DMS153 (cell line): Measurements from ENCODE around the gene XIAP.
"Not testable (repeated sequence)": the region's sequence is repeated elsewhere in the genome, so short reads cannot be mapped to it uniquely, and the experiment has no call there.

Experiments
- DNase-seq: peaks from one replicate; lab custom pipeline; 2025; lab: John Stamatoyannopoulos, UW

XIAP gene

DNA sequence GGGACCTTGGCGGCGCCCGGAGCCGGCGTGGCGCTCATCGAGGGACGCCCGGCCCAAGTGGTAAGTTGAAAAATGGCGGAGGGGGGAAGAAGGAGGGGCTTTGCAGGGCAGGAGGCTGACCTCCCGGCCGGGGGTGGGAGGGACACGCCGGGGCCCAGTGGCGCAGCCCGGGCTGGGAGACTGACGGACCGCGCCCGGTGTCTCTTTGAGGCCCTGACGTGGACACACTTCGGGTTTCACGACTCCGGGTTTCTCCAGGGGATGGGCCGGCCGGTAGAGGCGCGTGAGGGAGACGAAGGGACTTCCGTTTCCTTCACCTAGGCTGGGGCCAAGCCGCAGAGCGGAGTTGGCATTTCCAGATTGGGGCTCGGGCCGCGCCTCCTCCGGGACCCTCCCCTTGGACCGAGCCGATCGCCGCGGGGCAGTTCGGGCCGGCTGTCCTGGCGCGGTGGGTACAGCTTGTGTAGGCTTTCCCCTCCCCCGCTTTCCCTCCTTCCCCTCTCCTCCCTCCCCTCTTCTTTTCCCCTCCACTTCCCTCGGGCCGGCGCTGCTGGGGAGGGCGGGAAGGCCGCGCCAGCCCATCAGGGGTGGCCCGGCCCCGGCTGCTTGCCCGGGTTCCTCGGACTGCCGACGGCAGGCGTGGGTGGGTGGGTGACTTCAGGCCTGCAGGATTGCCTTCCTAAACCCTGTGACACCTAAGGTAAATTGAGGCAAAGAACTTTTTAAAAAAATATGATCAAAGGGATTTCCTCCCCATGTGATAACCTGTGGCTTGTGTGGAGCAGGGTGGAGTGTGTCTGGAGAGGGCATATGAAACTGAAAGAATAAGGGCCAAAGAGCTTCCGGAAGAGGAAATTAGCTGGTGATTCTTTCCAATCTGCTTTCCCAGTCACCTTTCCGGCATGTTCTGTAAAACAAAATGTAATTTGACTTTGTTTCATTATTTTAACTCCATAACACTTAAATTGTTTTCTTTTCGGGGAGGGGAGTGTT lies at the start of gene XIAP:
Gene XIAP (plus strand): TSS at position 208 of the 993 bp plus-strand sequence. CDS start 25,610 bp downstream, outside the sequence.
- peak; percentile 84 for DNase-seq

DNA sequence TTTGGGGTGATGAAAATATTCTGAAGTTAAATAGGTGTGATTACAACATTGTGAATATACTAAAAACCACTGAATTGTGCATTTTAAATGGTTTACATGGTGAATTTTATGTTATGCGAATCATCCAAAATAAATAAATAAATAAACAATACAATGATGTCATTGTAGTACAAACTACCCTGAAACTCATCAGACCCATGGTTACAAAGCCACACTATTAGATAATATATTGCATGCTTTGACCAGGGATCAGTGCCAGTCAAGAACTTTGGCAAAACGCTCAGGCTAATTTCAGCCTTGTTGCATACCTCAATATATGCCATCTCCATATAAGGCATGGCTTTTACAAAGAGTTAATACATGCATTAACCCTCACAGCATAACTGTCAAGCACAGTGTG lies 45.5 kb upstream of the XIAP start:
- DNase-seq, result no peak

DNA sequence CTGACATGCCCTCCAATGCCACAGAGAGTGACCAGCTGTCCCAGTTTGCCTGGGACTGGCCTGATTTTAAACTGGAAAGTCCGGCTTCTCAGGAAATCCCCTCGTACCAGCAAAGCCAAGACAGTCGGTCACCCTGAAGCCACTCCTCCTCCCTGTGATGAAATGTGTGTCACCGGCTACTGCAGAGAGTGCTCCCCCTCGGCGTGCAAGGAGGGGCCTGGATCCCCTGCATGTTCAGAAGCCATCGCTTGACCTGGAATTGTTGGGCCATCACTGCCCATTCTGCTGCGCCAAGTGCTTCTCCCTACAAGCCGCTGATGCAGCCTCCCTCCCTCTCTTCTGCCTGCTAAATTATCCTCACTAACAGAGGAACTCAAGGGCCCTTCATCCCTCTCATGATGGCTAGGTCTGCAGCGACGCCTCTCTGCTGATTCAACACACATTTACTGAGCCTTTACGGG lies 44.9 kb upstream of the XIAP start:
- DNase-seq, result peak; percentile 59

DNA sequence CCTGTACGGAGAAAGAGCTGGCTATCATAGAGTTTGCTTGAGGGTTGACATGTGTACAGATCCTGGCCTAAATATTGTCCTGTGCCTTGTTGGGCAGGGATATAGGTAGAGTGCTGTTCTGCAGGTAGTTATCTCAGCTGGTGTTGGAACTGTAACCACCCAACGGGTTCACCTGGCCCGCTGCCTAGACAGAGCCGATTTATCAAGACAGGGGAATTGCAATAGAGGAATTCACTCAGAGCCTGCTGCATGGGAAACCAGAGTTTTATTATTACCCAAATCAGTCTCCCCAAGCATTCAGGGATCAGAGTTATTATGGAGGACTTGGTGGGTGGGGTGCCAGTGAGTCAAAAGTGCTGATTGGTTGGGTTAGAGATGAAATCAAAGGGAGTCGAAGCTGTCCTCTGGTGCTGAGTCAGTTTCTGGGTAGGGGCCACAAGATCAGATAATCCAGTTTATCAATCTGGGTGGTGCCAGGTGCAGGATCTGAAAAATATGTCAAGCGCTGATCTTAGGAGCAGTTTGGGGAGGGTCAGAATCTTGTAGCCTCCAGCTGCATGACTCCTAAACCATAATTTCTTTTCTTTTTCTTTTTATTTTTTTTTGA lies 42.5 kb upstream of the XIAP start:
- DNase-seq, result no peak

DNA sequence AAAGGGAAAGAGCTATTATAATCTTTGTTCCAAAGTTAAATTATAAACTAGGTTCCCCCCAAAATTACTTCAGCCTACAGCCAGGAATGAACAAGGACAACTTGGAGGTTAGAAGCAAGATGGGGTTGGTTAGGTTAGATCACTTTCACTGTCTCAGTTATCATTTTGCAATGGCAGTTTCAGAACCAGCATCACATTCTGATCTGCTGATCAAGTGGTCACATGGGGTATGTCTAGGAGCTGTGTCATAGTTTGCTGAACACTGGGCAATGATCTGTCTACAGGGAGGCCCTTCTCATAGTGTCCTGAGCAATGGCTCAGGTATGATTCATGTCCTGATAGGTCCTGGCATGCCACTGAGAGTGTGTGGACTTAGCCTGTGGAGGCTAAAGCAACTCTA lies 41.6 kb upstream of the XIAP start:
- no peak for DNase-seq

DNA sequence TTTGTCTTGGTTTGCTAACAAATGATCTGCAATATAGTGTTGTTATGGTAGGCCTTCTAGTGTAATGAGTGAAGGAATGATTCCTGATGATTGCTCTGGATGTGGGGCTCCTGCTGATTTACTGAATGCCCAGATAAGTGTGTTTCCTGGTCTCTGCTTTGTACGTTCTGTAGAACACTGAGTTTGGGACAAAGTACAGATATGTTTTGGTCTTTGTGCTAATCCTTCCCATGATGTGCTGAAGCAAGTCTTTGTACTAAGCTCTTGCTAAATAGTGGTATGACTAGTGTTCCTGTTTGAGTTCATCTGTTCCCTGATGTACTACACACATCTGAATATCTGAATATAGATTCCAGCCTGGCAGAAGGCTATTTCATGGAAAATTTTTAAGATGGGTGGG lies 36.9 kb upstream of the XIAP start:
- DNase-seq, result no peak

DNA sequence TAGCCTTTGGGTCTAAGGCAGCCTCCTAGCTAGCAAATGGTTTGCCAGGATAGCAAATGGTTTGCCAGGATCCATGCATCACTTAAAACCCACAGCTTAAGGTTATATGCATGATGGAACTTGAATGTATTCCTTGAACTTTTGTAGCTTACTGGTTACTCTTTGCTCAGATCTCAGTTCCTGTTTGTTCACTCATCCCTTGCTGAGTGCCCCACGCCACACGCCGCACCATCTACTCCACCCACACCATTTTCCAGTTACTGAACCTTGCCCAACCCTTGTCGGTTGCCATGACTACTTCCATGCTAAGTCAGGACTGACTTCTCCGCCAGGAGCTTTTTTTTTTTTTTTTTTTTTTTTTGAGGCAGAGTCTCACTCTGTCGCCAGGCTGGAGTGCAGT lies 29.5 kb upstream of the XIAP start:
- DNase-seq, result no peak

DNA sequence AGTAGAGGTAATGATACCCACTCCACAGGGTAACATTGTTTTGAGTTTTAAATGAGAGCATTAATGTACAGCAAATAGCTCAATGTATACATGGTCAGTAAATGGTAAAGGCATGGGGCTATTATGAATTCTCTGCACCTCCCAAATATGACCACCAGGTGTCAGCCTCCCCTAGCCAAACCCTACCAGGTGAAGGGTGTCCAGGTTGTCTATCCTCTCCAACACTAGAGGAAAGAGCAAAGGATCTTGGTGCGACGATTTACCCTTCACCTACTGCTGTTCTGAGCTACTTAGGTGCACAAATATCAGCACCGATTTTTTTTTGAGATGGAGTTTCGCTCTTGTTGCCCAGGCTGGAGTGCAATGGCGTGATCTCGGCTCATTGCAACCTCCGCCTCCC lies 26.5 kb upstream of the XIAP start:
- DNase-seq, result peak; percentile 60

DNA sequence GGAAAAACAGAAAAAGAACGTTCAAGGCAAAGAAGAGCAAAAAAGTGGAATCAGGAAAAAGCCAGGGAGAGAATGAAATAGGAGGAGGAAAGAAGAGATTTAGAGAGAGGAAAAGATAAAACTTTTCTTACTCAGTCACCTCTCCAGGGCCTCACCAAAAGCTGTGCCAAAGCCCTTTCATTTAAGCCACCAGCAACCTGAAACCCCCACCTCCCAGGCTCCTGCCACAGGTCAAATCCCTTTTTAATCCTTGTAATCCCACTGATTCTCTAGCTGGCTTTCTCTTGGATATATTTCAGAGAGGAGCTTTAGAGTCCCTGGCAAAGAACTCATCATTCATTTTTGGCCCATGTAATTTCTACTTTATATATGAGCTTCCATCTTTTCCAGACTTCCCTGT lies 25.7 kb upstream of the XIAP start:
- no peak for DNase-seq

DNA sequence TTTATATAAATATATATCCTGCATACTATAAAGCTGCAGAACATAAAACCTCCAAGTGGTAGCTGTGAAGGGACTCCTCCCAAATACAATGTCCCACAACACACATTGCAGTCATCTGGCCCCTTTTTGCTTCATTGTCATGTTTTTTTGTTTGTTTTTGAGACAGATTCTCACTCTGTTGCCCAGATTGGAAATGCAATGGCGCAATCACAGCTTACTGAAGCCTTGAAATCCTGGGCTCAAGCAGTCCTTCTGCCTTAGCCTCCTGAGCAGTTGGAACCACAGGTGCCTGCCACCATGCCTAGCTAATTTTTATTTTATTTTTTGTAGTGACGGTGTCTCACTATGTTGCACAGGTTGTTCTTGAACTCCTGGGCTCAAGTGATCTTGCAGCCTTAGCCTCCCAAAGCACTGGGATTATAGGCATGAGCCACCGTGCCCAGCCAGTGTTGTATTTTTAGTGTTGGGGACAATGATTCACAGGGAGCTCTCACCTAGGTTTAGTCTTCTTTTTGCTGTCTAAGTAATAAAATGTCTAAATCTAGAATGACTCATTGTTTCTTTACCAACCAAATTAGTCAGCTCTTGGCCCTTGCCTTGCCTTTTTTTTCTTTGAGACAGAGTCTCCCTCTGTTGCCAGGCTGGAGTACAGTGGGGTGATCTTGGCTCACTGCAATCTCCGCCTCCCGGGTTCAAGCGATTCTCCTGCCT lies 24.0 kb upstream of the XIAP start:
- DNase-seq, result no peak

DNA sequence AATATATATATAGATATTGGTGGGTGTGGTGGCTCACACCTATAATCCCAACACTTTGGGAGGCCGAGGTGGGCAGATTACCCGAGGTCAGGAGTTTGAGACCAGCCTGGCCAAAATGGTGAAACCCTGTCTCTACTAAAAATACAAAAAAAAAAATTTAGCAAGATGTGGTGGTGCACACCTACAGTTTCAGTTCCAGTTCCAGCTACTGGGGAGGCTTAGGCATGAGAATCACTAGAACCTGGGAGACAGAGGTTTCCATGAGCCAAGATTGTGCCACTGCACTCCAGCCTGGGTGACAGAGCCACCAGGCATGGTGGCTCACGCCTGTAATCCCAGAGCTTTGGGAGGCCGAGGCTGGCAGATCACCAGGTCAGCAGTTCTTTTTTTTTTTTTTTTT lies 14.7 kb upstream of the XIAP start:
- DNase-seq, result not testable (repeated sequence)

DNA sequence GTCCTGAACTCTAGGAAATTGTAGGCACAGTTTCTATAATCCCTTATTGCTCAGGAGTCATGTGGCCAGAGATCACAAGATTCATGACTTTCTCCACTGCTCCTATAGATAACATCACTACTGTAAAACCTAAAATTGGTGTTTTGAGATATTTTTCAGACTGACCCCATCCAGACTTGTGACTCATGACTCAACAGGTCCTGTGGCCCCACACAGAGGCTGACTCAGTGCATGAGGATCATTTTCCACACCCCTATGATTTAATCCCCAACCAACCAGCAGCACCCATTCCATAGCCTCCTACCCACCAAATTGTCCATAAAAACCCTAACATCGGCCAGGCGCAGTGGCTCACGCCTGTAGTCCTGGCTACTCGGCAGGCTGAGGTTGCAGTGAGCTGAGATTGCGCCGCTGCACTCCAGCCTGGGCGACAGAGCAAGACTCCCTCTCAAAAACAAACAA lies 13.2 kb upstream of the XIAP start:
- no peak for DNase-seq

DNA sequence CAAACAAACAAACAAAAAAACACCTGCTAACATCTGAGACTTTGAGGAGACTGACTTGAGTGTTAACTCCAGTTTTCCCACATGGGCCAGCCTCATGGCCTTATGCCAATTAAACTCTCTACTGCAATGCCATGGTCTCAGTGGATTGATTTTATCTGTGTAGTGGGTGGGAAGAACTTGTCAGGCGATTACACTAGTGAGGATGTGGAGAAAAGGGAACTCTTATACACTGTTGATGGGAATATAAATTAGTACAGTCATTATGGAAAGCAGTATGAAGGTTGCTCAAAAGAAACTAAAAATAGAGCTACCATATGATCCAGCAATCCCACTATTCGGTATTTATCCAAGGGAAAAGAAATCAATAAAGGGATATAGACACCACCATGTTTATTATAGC lies 12.8 kb upstream of the XIAP start:
- DNase-seq, result no peak

DNA sequence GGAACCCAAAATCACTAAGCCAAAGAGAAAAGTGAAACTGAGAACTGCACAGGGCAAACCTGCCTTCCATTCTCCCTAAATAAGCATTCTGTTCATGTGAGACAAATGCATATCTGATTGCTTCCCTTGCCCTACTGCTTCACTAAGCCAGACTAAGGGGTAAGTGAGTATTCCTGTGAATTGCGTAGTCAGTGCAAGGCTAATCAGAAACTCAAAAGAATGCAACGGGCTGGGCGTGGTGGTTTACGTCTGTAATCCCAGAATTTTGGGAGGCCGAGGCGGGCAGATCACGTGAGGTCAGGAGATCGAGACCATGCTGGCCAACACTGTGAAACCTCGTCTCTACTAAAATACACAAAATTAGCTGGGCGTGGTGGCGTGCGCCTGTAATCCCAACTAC lies 10.8 kb upstream of the XIAP start:
- no peak for DNase-seq

DNA sequence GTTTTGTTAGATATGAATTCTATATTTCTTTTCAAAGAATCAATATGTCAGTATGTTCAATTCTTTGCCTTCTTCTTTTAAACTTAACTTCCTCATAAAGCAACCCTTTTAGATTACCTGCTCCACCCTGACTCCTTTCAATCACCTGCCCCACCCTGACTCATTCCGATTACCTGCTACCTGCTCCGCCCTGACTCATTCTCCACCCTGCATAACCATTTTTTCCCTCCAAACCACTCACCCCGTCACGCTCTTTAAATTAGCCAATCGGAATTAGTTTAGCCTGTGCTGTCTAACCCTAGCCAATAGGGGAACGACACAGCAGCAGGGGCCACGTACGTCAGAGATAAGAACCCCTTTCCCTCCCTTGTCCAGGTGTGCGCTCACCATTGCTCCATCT lies 9.9 kb upstream of the XIAP start:
- DNase-seq, result not testable (repeated sequence)

DNA sequence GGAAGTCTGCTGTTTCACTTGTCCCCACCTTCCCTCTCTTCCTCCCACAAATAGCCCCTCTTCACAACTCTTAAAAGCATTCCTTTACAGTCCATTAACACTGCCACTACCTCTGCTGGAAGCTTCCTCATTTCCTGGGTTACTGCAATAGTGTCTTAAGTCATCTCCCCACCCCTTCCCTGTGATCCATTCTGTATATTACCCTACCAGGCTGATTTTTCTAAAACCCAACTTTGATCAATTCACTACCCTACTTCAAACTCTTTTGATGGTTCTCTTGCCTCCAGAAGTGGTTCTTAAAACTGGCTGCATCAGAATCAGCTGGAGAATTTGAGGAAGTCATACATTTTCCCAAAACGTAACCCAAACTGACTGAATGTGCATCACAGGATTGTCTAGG lies 8.8 kb upstream of the XIAP start:
- no peak for DNase-seq

DNA sequence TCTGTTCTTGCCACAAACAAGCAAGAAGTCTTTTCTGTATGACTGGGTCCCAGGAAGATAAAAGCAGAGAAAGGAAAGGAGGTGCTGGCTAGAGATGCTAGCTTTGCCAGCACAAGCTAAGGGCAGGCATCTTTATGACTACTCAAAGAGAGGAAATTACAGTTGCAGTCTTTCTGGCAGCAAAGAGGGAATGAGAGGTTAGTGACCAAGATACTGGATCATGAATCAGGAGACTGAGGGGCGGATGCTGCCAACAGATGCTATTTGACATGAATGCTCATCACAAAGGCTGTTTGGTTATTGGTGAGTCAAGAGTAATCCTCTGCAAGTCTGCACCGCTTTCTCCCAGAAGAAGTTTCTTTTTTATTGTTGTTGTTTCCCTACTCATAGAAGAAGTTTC lies 5.5 kb upstream of the XIAP start:
- no peak for DNase-seq

DNA sequence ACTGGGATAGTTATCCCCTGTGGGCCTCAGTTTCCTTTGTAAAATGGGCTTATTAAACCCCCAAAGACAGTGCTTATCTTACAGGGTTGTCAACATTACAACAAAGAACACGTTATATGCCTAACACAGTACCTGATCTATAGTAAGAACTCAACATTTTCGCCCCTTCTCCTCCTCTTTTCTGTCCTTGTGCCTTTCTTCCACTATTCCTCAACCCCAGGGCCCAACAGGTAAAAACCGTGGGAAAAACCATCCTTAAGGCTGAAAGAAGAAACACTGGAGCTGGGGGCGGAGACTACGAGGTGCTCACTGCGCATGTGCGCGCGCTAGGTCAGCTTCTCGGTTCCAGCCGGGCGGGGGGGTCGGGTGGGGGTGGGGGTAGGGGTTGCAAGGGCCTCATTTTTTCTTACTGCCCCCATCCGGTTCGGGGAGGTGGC lies 426 bp upstream of the XIAP start:
- DNase-seq, result peak; percentile 84

DNA sequence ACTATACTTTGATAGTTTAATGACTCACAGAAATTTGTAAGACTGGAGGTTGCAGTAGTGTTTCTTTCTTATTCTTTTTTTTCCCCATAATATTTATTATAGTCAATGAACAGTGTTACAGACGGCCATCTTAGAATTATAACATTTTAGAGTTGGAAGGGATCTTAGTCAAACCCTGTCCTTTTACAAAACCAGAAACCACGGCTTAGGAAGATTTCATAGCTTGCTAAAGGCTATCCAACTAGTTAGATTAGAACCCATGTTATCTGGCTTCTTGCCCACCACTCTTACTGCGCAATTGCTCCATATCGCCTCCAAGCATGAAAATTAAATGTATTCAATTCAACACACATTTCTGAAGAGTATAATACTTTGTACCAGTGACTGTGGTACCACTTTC lies 1.1 kb downstream of the XIAP start:
- no peak for DNase-seq

DNA sequence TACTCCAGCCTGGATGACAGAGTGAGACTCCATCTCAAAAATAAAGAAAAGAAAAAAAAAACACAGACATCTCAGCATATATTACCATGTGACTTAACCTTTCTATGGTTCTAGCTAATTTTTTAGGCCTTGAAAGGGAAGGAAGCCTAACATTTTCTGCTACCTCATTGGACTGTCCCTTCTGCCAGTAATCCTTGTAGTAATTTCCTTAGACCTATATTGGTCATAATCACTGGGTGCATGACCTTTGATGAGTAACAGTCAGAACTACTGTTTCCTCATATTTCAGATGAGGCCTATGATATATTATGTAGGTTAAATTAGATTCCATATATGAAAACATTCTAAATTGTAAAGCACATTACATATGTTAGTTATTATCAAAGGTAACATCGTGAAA lies 9.6 kb downstream of the XIAP start:
- DNase-seq, result no peak

DNA sequence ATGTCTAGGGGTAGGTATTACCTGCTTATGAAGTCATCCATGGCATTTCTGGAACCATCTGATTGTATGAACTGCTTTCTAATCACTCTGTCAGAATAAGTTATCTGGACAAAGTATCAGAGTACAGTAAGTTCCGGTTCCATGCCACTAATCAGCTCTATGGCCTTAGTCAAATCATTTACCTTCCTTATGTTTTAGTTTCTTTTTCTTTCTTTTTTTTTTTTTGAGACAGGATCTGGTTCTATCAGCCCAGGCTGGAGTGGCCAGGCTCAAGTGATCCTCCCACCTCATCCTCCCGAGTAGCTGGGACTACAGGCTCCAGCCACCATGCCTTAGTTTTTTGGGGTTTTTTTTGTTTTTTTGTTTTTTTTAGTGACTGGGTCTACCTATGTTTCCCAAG lies 11.5 kb downstream of the XIAP start:
- no peak for DNase-seq

DNA sequence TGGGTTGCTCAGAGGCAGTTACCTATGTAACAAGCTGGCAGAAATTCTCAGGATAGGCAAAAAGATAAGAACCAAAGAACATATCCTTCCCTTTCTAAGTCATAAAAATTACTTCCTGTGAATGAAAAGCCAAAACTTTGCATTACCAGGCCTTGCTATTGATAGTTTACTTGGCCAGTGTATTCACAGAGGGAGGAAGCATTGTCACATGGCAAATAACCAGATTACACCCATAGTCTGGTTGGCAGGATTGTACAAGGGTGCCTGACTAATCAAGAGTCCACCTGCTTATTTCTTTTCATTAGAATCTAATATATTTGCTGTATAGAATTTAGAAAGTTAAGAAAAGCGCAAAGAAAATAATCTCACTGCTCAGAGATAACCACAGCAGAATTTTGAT lies 14.1 kb downstream of the XIAP start:
- DNase-seq, result no peak

DNA sequence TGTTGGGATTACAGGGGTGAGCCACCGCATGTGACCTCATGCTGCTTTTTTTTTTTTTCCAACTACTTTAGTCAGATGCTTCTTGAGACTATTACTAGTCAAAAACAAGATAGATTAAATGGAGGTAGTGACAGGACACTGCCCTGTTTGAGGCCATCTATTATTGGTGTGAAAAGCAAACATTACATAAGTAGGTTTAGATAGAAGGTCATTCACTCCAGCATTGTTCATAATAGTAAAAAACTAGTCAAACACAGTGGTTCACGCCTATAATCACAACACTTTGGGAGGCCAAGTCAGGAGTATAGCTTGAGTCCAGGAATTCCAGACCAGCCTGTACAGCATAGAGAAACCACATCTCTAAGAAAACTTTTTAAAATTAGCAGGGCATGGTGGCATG lies 16.3 kb downstream of the XIAP start:
- no peak for DNase-seq
